A673 (cell line): ENCODE measurements around the gene LY86. TPM values are rescaled to one million over a fixed set of nuclear protein-coding genes. Genes with fewer than 3 reads are reported as not detected.

ENCODE experiments used
- BruUV-seq: library from RNA; stranded (reverse); fragments of 400-500 nt; replicated peaks from 2 replicates; lab custom pipeline; 2021; lab: Mats Ljungman, UMichigan
- CTCF ChIA-PET: fragments of 300-600 bp; sonication (Branson Sonifier 250); formaldehyde crosslinking; loops from one replicate; lab custom pipeline; 2022; ENCODE audit warnings: antibody characterized with exemption; lab: Charles Lee
- POLR2A ChIA-PET: fragments of 300-600 bp; sonication (Branson Sonifier 250); formaldehyde crosslinking; loops from one replicate; lab custom pipeline; 2022; ENCODE audit warnings: antibody characterized with exemption; ENCODE audit not compliant: low non-redundant PET; lab: Charles Lee
- DNase-seq: peaks from one replicate; pipeline ENCODE4 v3.0.0-alpha.2; 2015; ENCODE audit warnings: low spot score
- H3K27ac ChIP-seq: fragments of 200-600 bp; sonication (generic); 2 replicates; pipeline ENCODE4 v1.5.1; 2016; ENCODE audit warnings: mixed run types, low read depth, mild to moderate bottlenecking, mixed read lengths, antibody characterized with exemption, low read length; ENCODE audit not compliant: poor library complexity, severe bottlenecking
- H3K27me3 ChIP-seq: fragments of 200-600 bp; sonication (generic); replicated peaks from 2 replicates; pipeline ENCODE4 v1.6.1; 2017; ENCODE audit warnings: mixed run types, low read depth, mild to moderate bottlenecking, mixed read lengths, antibody characterized with exemption, low read length; ENCODE audit not compliant: insufficient read depth, poor library complexity
- H3K36me3 ChIP-seq: fragments of 200-600 bp; sonication (generic); 2 replicates; pipeline ENCODE4 v1.6.1; 2016; ENCODE audit warnings: mixed run types, mild to moderate bottlenecking, mixed read lengths, antibody characterized with exemption, low read length; ENCODE audit not compliant: insufficient read depth, poor library complexity, severe bottlenecking
- H3K4me1 ChIP-seq: fragments of 200-600 bp; sonication (generic); 2 replicates; pipeline ENCODE4 v1.6.1; 2017; ENCODE audit warnings: mixed run types, mild to moderate bottlenecking, mixed read lengths, antibody characterized with exemption, low read length; ENCODE audit not compliant: insufficient read depth, poor library complexity, severe bottlenecking
- H3K4me3 ChIP-seq: fragments of 200-600 bp; sonication (generic); 2 replicates; pipeline ENCODE4 v1.5.1; 2016; ENCODE audit warnings: low read depth, mixed run types, mild to moderate bottlenecking, mixed read lengths, low read length; ENCODE audit not compliant: poor library complexity, severe bottlenecking
- H3K9me3 ChIP-seq: fragments of 200-600 bp; sonication (generic); 2 replicates; pipeline ENCODE4 v1.6.1; 2016; ENCODE audit warnings: mixed run types, low read depth, mild to moderate bottlenecking, mixed read lengths, antibody characterized with exemption, low read length; ENCODE audit not compliant: poor library complexity, severe bottlenecking
- CTCF ChIP-seq: fragments of 300-800, 200-600 bp; sonication (generic); conservative IDR thresholded peaks from 2 replicates; pipeline ENCODE4 v1.5.1; 2017; ENCODE audit warnings: low read depth, mild to moderate bottlenecking, antibody characterized with exemption, low read length, moderate library complexity, mixed read lengths
- EZH2 ChIP-seq: fragments of 200-600 bp; sonication (generic); IDR thresholded peaks from 2 replicates; pipeline ENCODE4 v1.6.1; 2017; ENCODE audit warnings: borderline replicate concordance, low read depth, mild to moderate bottlenecking, mixed read lengths, antibody characterized with exemption, low read length; ENCODE audit not compliant: poor library complexity, severe bottlenecking
- intact Hi-C: fragments of 100-400 bp; cut with micrococcal nuclease; formaldehyde crosslinking; loops from one replicate; pipeline ENCODE4 v1.10.0; 2022; ENCODE audit not compliant: unreplicated experiment
- total RNA-seq: library from RNA; stranded (reverse); gene quantifications from 2 replicates; pipeline ENCODE4 v1.2.3, GENCODE V29; 2021

Gene LY86
- total RNA-seq, 1 experiment from 2014 or later, result not detected

GRCh38 chr6:6560909-6561308 lies 27.6 kb upstream of the LY86 start:
- no peaks in the 10 kb centered on the region for H3K9me3 ChIP-seq
- intact Hi-C loops, result no loop called here
- DNase-seq, result no peak
- no peak overlapping the region for H3K27ac ChIP-seq
- H3K4me1 ChIP-seq, result peaks cover 8% of the 10 kb centered on the region
- no peaks in the 10 kb centered on the region for H3K36me3 ChIP-seq
- no peak for TF ChIP-seq CTCF
- no peak for TF ChIP-seq EZH2
- no peak overlapping the region for H3K4me3 ChIP-seq
- POLR2A ChIA-PET, result no interaction called here
- no TSS peak for BruUV-seq
- no peaks in the 10 kb centered on the region for H3K27me3 ChIP-seq
- CTCF ChIA-PET, result no interaction called here

GRCh38 chr6:6564154-6564553 lies 24.4 kb upstream of the LY86 start:
- ChIA-PET POLR2A (no interaction called here), CTCF (no interaction called here)
- no TSS peak for BruUV-seq
- intact Hi-C loops, result no loop called here
- Histone ChIP-seq H3K9me3 (no peaks in the 10 kb centered on the region), H3K36me3 (no peaks in the 10 kb centered on the region), H3K4me3 (no peak overlapping the region), H3K27ac (no peak overlapping the region), H3K4me1 (no peaks in the 10 kb centered on the region), H3K27me3 (no peaks in the 10 kb centered on the region)
- DNase-seq, result no peak
- no peak for TF ChIP-seq EZH2
- no peak for TF ChIP-seq CTCF

GRCh38 chr6:6565069-6565468 lies 23.5 kb upstream of the LY86 start:
- H3K36me3 ChIP-seq, result no peaks in the 10 kb centered on the region
- TF ChIP-seq EZH2, result no peak
- TF ChIP-seq CTCF, result no peak
- no peak overlapping the region for H3K27ac ChIP-seq
- DNase-seq, result no peak
- CTCF ChIA-PET, result no interaction called here
- H3K9me3 ChIP-seq, result no peaks in the 10 kb centered on the region
- no peaks in the 10 kb centered on the region for H3K4me1 ChIP-seq
- H3K4me3 ChIP-seq, result no peak overlapping the region
- POLR2A ChIA-PET, result no interaction called here
- no peaks in the 10 kb centered on the region for H3K27me3 ChIP-seq
- intact Hi-C loops, result no loop called here
- BruUV-seq, result no TSS peak
